ENCODE results near the gene SPATA20. TPM values are rescaled to one million over a fixed set of nuclear protein-coding genes. Genes with fewer than 3 reads are reported as not detected.

SPATA20 gene
- total RNA-seq, 2 experiments from 2014 or later, result 23.9 to 27.3 TPM

DNA sequence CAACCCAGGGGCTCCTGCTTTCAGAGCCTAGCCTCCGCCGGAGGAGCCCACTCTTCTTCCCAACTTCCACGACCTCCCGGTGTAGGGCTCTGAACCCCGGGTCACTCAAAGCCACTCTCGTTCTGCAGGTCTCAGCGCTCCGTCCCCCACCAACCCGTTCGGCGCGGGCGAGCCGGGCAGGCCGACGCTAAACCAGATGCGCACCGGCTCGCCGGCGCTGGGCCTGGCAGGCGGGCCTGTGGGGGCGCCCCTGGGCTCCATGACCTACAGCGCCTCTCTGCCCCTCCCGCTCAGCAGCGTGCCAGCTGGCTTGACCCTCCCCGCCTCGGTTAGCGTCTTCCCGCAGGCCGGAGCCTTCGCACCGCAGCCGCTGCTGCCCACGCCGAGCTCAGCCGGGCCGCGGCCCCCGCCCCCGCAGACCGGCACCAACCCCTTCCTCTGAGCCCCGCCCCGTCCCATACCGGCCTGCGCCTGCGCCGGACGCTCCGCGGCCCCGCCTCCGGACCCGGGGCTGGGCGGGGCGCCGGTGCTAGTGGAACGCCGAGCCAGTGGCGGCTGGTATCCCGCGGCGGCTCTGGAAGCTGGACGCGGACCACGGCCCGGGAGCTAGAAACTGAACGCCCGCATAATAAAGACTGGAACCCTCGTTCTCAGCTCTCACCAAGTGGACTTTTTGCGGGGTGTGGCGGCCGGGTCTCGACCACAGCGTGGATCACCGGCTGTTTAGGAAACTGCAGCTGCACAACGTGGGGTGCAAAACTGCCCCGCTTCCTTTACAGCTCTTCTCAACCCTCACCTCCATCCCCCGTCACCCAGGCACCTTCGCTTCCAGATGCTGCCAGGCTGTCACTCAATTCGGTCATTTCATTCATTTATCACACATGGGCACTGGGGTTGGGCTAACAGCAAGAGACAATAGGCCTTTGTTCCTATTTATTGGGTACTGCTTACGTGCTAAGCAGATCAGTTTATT, 5.0 kb upstream of the SPATA20 start:
- POLR2A ChIA-PET, result interaction anchor here (0.6 to 1.1 kb wide), 2 partner anchors 63 to 448 kb away, joined by 3 read pairs; no protein-coding TSS in a partner anchor
- Mint-ChIP-seq H3K4me1 (ENCODE audit: low read depth) (peaks cover 22% of the 10 kb centered on the region), H3K27me3 (ENCODE audit: low read depth) (peaks cover 13% of the 10 kb centered on the region), H3K4me3 (peak overlapping the region; percentile 73), H3K36me3 (ENCODE audit: low read depth) (no peaks in the 10 kb centered on the region), H3K27ac (peak overlapping the region; percentile 58), H3K9me3 (ENCODE audit: insufficient read depth) (no peaks in the 10 kb centered on the region)
- peak; percentile 93 for ATAC-seq
- CTCF ChIA-PET, result interaction anchor here (0.7 to 2.1 kb wide), 19 partner anchors 9 to 344 kb away, joined by 3 to 8 read pairs (median 3); partner anchors contain the start of genes ANKRD40 and RSAD1
- peak; percentile 83 for DNase-seq

DNA sequence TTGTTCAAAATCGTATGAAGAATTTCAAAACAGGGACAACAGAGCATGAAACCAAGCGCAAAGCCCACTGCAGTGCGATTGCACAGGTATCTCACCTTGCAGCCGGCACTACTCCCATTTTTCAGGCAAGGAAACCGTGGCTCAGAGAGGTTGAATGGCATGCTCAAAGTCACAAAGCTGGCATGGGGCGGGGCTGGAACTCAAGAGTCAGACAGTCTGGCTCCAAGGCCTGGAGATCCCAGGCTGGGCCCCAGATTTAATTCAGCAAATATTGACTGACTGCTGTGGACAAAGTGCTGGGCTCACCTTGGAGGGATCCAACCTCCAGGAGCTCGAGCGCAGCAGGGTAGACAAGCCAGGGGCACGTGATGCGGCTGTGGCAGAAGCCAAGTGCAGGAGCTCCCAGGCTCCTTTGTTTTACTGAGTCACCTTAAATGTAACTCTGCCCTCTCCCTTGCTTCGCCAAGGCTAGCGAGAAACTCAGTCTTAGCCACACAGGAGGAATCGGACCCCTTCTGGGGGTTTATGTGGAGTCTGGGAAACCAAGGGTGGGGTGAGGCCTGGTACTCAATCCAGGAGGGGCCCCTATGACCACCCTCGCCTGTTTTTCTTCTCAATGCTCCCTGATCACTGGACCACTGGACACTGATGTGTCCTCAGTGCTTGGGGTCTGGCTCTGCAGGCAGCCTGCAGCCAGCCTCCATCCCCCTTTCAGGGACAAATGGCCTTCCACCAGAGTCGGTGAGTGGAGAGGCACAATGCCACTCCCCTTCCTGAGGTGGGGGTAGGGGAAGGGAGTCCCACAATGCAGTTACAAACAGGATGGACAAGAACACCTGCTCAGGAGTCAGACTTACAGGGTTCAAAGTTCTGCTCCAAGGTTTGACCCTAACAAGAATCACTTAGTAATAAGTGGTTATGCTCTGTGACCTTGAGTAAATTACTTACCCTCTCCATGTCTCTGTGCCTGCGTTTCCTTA, 3.9 kb upstream of the SPATA20 start:
- Mint-ChIP-seq H3K27ac (no peak overlapping the region), H3K27me3 (ENCODE audit: low read depth) (peaks cover 13% of the 10 kb centered on the region), H3K4me3 (peak overlapping the region; percentile 73), H3K36me3 (ENCODE audit: low read depth) (no peaks in the 10 kb centered on the region), H3K4me1 (ENCODE audit: low read depth) (peaks cover 28% of the 10 kb centered on the region), H3K9me3 (ENCODE audit: insufficient read depth) (no peaks in the 10 kb centered on the region)
- ChIA-PET POLR2A (no interaction called here), CTCF (interaction anchor here (0.7 to 4.8 kb wide), 17 partner anchors 12 to 309 kb away, joined by 3 to 28 read pairs (median 3); partner anchors contain the start of genes ANKRD40 and RSAD1)
- no peak for DNase-seq
- no peak for ATAC-seq

DNA sequence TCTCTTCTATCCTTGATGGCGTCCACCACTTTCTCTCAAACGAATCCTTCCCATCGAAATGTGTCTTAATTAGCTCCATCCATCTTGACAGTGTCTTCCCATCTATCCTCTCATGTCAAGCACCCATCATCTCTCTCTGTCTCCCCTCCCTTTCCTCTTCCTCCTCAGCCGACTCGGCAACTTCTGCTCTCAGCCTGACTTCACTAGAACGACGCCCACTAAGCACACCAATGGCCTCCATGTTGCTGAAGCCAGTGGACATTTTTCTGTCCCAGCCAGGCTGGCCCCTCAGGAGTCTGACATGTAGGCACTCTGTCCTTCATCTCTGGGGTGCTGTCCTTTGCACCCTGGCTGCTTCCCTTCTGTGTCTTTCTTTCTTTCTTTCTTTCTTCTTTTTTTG, 2.5 kb upstream of the SPATA20 start:
- H3K27ac Mint-ChIP-seq, result no peak overlapping the region
- POLR2A ChIA-PET, result no interaction called here
- H3K9me3 Mint-ChIP-seq (ENCODE audit: insufficient read depth), result no peaks in the 10 kb centered on the region
- no peak overlapping the region for H3K4me3 Mint-ChIP-seq
- H3K36me3 Mint-ChIP-seq (ENCODE audit: low read depth), result no peaks in the 10 kb centered on the region
- DNase-seq, result no peak
- peaks cover 29% of the 10 kb centered on the region for H3K4me1 Mint-ChIP-seq (ENCODE audit: low read depth)
- no peak for ATAC-seq
- CTCF ChIA-PET, result interaction anchor here (0.8 to 4.8 kb wide), 4 partner anchors 11 to 293 kb away, joined by 3 to 28 read pairs (median 4); no protein-coding TSS in a partner anchor
- H3K27me3 Mint-ChIP-seq (ENCODE audit: low read depth), result peaks cover 13% of the 10 kb centered on the region

DNA sequence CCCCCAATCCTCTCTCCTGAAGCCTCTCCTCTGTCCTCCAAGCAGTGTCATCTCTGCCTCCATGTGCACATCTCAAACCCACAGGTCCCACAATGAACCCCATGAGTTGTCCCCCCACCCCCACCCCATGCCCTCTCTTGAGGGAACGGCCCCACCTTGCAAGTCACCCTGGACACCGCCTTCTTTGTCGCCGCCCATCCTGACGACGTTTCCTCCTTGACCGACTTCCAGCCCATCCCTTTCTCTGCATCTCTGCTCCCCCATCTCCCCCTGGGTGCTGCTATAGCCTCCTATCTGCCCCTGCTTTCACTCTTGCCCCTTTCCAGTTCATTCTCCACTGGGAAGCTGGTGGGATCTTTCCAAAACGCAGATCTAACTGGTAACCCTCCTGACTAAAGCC, 1.7 kb upstream of the SPATA20 start:
- H3K36me3 Mint-ChIP-seq (ENCODE audit: low read depth), result no peaks in the 10 kb centered on the region
- no peaks in the 10 kb centered on the region for H3K9me3 Mint-ChIP-seq (ENCODE audit: insufficient read depth)
- peaks cover 29% of the 10 kb centered on the region for H3K4me1 Mint-ChIP-seq (ENCODE audit: low read depth)
- peaks cover 13% of the 10 kb centered on the region for H3K27me3 Mint-ChIP-seq (ENCODE audit: low read depth)
- no peak overlapping the region for H3K27ac Mint-ChIP-seq
- ATAC-seq (no peak), DNase-seq (no peak)
- no peak overlapping the region for H3K4me3 Mint-ChIP-seq
- ChIA-PET CTCF (interaction anchor here (0.8 to 4.8 kb wide), 4 partner anchors 12 to 292 kb away, joined by 3 to 28 read pairs (median 4); no protein-coding TSS in a partner anchor), POLR2A (no interaction called here)

DNA sequence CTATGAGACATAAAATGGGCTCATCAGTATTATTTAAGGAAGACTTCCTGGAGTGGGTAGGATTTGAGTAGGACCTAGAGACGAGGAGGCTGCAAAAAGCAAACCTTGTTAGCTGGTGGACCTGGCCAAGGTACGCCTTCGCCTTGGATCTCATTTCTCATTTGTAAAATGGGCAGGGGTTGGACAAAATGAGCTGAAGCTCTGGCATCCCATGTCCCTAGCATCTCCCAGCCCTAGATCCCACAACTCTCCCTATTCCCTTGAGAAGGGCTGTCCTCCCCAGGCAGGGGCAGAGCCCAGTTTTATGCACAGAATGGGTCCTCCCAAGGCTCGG, 306 bp upstream of the SPATA20 start:
- Mint-ChIP-seq H3K36me3 (ENCODE audit: low read depth) (no peaks in the 10 kb centered on the region), H3K4me1 (ENCODE audit: low read depth) (peaks cover 24% of the 10 kb centered on the region), H3K4me3 (peak overlapping the region; percentile 77), H3K27me3 (ENCODE audit: low read depth) (peaks cover 13% of the 10 kb centered on the region), H3K9me3 (ENCODE audit: insufficient read depth) (no peaks in the 10 kb centered on the region), H3K27ac (no peak overlapping the region)
- no peak for ATAC-seq
- ChIA-PET CTCF (interaction anchor here (0.6 to 4.8 kb wide), 8 partner anchors 66 to 377 kb away, joined by 3 to 28 read pairs (median 4); partner anchors contain the start of gene ANKRD40), POLR2A (interaction anchor here (0.6 kb wide), 2 partner anchors 64 to 149 kb away, joined by 3 read pairs; no protein-coding TSS in a partner anchor)
- DNase-seq, result no peak

DNA sequence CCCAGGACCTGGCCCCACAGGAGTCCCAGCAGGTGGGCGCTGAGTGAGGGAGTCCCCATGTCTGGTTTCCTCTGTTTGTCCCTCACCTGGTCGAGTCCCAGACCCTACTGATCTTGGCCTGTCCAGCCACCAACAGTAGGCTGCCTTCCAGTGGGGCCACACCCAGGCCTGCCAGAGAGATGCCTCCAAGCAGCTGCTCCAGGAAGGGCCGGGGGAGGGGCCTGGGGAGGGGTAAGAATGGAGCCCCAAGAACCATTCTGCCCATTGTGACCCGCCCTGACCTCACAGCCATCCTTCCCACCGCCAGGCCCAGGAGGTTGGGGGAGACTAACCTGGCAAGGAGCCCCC, 736 bp downstream of the SPATA20 start:
- H3K27me3 Mint-ChIP-seq (ENCODE audit: low read depth), result peaks cover 13% of the 10 kb centered on the region
- no peaks in the 10 kb centered on the region for H3K9me3 Mint-ChIP-seq (ENCODE audit: insufficient read depth)
- H3K4me3 Mint-ChIP-seq, result peak overlapping the region; percentile 77
- ChIA-PET POLR2A (no interaction called here), CTCF (interaction anchor here (1.4 to 4.8 kb wide), 2 partner anchors 77 to 161 kb away, joined by 4 to 28 read pairs; partner anchors contain the start of gene ANKRD40)
- DNase-seq (no peak), ATAC-seq (no peak)
- peak overlapping the region; percentile 88 for H3K27ac Mint-ChIP-seq
- no peaks in the 10 kb centered on the region for H3K36me3 Mint-ChIP-seq (ENCODE audit: low read depth)
- peaks cover 17% of the 10 kb centered on the region for H3K4me1 Mint-ChIP-seq (ENCODE audit: low read depth)

DNA sequence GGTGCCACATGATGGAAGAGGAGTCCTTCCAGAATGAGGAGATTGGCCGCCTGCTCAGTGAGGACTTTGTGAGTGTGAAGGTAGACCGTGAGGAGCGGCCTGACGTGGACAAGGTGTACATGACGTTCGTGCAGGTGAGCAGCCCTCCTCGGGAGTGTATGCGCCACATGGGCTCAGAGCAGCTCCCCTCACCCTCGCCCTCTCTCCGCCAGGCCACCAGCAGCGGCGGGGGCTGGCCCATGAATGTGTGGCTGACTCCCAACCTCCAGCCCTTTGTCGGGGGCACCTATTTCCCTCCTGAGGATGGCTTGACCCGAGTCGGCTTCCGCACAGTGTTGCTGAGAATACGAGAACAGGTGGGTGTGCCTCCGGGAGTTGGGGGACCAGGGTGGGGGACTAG, 1.9 kb downstream of the SPATA20 start:
- H3K27me3 Mint-ChIP-seq (ENCODE audit: low read depth), result peaks cover 13% of the 10 kb centered on the region
- CTCF ChIA-PET, result interaction anchor here (2.2 kb wide), 1 partner anchor 79 kb away, joined by 9 read pairs; no protein-coding TSS in a partner anchor
- no peaks in the 10 kb centered on the region for H3K9me3 Mint-ChIP-seq (ENCODE audit: insufficient read depth)
- H3K4me3 Mint-ChIP-seq, result no peak overlapping the region
- POLR2A ChIA-PET, result no interaction called here
- ATAC-seq (no peak), DNase-seq (no peak)
- no peaks in the 10 kb centered on the region for H3K36me3 Mint-ChIP-seq (ENCODE audit: low read depth)
- H3K27ac Mint-ChIP-seq, result no peak overlapping the region
- H3K4me1 Mint-ChIP-seq (ENCODE audit: low read depth), result peaks cover 11% of the 10 kb centered on the region

DNA sequence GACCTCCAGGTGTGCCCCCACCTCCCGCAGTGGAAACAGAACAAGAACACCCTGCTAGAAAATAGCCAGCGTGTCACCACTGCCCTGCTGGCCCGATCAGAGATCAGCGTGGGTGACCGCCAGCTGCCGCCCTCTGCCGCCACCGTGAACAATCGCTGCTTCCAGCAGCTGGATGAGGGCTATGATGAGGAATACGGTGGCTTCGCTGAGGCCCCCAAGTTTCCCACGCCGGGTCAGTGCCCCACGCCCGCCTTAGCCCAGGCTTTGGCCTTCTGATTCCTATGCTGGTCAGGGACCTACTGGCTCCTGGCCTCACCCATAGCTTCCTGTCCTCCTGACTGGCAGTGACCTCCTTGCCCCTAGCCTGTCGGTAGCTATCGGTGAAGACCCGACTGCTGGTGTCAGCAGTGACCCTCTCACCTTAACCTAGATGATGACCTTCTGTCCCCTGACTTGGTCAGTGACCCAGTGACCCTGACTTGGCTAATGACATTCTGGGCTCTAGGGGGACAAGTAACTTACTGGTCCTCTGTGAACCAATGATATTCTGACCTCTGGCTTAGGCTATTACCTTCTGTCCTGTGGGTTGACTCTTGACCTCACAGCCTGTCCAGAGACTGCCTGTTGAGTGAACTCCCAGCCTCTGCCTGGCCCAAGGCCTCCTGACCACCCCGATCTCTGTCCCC, 2.4 kb downstream of the SPATA20 start:
- POLR2A ChIA-PET, result no interaction called here
- peaks cover 11% of the 10 kb centered on the region for H3K4me1 Mint-ChIP-seq (ENCODE audit: low read depth)
- no peak for ATAC-seq

DNA sequence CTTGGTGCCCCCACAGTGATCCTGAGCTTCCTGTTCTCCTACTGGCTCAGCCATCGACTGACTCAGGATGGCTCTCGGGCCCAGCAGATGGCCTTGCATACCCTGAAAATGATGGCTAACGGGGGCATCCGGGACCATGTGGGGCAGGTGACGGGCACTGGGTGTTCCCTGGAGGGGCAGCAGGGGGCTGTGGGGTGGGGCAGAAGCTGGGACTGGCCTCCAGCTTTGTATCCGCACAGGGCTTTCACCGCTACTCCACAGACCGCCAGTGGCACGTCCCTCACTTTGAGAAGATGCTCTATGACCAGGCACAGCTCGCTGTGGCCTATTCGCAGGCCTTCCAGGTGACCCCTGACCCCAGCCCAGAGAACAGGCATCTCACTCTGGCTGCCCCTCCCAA, 3.0 kb downstream of the SPATA20 start:
- Mint-ChIP-seq H3K27me3 (ENCODE audit: low read depth) (peaks cover 6% of the 10 kb centered on the region), H3K9me3 (ENCODE audit: insufficient read depth) (no peaks in the 10 kb centered on the region), H3K4me1 (ENCODE audit: low read depth) (peaks cover 11% of the 10 kb centered on the region), H3K27ac (no peak overlapping the region), H3K4me3 (no peak overlapping the region), H3K36me3 (ENCODE audit: low read depth) (no peaks in the 10 kb centered on the region)
- ChIA-PET POLR2A (no interaction called here), CTCF (interaction anchor here (0.6 to 2.2 kb wide), 5 partner anchors 8 to 80 kb away, joined by 3 to 9 read pairs (median 5); partner anchors contain the start of gene CACNA1G)
- DNase-seq, result no peak
- no peak for ATAC-seq

More for the DNA sequence above, 2.4 kb downstream of the SPATA20 start:
- Mint-ChIP-seq H3K9me3 (ENCODE audit: insufficient read depth) (no peaks in the 10 kb centered on the region), H3K27me3 (ENCODE audit: low read depth) (peaks cover 8% of the 10 kb centered on the region), H3K27ac (no peak overlapping the region), H3K36me3 (ENCODE audit: low read depth) (no peaks in the 10 kb centered on the region), H3K4me3 (no peak overlapping the region)
- no peak for DNase-seq
- CTCF ChIA-PET, result interaction anchor here (0.6 to 2.2 kb wide), 2 partner anchors 79 to 81 kb away, joined by 3 to 9 read pairs; no protein-coding TSS in a partner anchor

DNA sequence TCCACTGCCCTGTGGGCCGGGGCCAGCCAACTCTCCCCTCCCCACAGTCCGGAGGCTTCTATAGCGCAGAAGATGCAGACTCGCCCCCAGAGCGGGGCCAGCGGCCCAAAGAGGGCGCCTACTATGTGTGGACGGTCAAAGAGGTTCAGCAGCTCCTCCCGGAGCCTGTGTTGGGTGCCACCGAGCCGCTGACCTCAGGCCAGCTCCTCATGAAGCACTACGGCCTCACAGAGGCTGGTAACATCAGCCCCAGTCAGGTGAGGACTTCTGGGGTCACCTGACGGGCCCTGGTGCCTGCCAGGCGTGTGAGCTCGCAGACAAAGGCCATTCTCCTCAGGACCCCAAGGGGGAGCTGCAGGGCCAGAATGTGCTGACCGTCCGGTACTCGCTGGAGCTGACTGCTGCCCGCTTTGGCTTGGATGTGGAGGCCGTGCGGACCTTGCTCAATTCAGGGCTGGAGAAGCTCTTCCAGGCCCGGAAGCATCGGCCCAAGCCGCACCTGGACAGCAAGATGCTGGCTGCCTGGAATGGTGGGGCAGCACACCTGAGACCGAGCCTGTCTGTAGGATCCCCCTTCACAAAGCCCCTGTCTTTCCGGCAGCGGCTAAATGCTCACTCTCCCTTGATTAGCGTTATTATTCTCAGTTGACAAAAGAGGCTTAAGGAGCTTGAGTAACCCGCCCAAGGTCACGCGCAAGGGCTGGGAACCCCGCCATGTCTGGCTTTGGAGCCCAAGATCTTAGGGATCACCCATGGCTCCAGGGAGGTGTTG, 3.9 kb downstream of the SPATA20 start:
- Mint-ChIP-seq H3K9me3 (ENCODE audit: insufficient read depth) (no peaks in the 10 kb centered on the region), H3K27me3 (ENCODE audit: low read depth) (no peaks in the 10 kb centered on the region), H3K4me1 (ENCODE audit: low read depth) (peaks cover 11% of the 10 kb centered on the region), H3K4me3 (no peak overlapping the region), H3K36me3 (ENCODE audit: low read depth) (no peaks in the 10 kb centered on the region), H3K27ac (no peak overlapping the region)
- POLR2A ChIA-PET, result no interaction called here
- no peak for DNase-seq
- CTCF ChIA-PET, result interaction anchor here (1.1 to 2.2 kb wide), 5 partner anchors 9 to 77 kb away, joined by 4 to 9 read pairs (median 5); partner anchors contain the start of gene CACNA1G
- no peak for ATAC-seq
